IPS DF 4.7 (cell line): Measurements from ENCODE around the gene ZNF584.
"Not testable (repeated sequence)": the region's sequence is repeated elsewhere in the genome, so short reads cannot be mapped to it uniquely, and the experiment has no call there.

ENCODE experiments used
- DNase-seq: peaks from one replicate; pipeline ENCODE4 v3.0.0-alpha.2; 2013; ENCODE audit warnings: low spot score; ENCODE audit errors: extremely low read depth

ZNF584 gene

DNA sequence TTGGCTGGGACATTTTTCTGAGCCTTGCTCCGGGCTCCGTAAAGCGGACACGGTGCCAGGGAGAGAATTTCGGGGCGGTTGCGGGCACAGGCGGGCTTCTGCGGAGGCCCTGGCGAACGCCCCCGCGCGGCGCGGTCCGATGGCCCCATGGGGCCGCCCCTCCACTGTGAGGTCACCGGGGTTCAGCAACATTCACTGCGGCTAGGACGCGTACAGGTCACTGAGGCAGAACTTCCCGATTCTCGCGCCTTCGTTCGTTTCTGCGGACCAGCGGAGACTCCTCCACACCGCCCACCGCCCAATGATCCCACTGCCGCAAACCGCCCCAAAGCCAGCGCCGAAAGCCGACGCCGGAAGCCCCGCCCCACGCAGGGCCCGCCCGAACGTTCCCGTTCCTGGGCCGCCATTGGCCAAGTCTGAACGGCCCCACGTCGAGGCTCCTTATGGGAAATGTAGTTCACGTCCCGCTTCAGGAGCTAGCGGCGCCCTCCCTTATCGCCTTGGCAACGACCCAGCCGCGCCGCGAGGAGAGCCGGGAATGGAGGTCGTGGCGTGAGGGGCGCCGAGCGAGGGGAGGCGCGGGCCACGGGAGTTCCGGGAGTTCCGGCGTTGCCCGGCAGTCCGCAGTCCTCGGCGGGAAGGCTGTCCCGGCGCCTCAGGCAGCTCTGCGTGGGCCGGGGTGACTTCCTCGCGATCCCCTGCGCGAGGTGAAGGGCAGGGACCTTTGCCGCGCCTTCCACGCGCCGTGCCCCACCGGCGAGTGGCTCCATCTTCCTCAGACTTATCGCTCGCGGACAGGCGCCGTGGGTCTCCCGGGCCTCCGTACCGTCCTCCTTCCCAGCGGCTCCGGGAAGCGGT is at the start of gene ZNF584:
TSS of gene ZNF584 (plus strand) at position 498 of the 858 bp plus-strand sequence. CDS start 499 bp downstream, outside the sequence.
- DNase-seq: peak; percentile 66

GRCh38 chr19:58361900-58362271 is 46.6 kb upstream of the ZNF584 start:
- no peak for DNase-seq

- no peak for DNase-seq
These were observed 46.0 kb upstream of the ZNF584 start, which contains the start of gene ZNF497 for GRCh38 chr19:58362272-58362994. Gene ZNF497, minus strand, starts transcription at chr19:58362751. Its CDS starts 5,116 bp downstream, at chr19:58357635.

GRCh38 chr19:58364146-58364545 is 44.3 kb upstream of the ZNF584 start:
- DNase-seq: no peak

GRCh38 chr19:58366585-58367430 is 41.6 kb upstream of the ZNF584 start:
- DNase-seq: no peak

DNA sequence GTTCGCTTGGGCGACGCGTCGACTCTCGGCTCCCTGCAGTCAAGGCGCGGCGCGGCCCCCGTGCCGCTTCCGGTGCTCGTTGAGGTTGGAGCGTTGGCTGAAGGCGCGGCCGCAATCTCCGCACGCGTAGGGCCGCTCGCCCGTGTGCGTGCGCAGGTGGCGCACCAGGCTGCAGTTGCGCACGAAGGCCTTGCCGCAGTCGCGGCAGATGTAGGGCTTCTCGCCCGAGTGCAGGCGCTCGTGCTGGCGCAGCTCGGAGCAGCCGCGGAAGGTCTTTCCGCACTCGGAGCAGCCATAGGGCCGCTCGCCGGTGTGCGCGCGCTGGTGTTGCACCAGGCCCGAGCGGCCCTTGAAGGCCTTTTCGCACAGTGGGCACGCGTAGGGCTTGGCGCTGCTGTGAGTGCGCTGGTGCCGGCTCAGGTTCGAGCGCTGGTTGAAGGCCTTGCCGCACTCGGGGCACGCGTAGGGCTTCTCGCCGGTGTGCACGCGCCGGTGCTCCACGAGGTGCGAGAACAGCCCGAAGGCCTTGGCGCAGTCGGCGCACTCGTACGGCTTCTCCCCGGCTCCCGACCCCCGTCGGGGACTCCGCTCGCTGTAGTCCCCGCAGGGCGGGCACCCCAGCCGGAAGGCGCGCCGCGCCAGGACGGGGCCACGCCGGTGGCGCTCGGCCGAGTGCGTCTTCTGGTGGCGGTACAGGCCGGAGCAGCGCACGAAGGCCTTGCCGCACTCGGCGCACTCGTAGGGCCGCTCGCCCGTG is 40.6 kb upstream of the ZNF584 start:
- no peak for DNase-seq

- no peak for DNase-seq
These were observed 39.7 kb upstream of the ZNF584 start for GRCh38 chr19:58368561-58369360.

GRCh38 chr19:58372311-58373133 is 35.9 kb upstream of the ZNF584 start:
- DNase-seq: no peak

- DNase-seq: no peak
These were observed 34.2 kb upstream of the ZNF584 start for GRCh38 chr19:58374200-58374599.

- not testable (repeated sequence) for DNase-seq
These were observed 31.7 kb upstream of the ZNF584 start for GRCh38 chr19:58376724-58377123.

DNA sequence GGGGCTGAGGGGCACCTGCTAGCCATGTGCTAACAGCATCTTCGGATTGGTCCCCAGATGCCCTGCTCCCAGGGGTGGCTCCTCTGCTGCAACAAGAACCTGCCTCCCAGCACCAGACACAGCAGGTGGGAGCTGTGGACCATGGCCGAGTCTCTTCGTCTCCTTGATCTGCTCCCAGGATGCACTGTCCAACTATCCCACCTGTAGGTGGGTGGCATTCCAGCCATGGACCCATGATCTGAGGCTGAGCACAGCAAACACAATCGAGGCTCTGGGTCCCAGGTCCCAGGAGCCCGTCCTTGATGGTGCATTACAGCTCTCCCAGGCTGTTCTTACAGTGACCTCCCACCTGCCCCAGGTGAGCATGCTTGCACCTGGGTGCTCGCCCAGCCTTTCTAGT is 29.2 kb upstream of the ZNF584 start:
- DNase-seq: no peak

GRCh38 chr19:58380037-58380661 is 28.3 kb upstream of the ZNF584 start:
- DNase-seq: no peak

DNA sequence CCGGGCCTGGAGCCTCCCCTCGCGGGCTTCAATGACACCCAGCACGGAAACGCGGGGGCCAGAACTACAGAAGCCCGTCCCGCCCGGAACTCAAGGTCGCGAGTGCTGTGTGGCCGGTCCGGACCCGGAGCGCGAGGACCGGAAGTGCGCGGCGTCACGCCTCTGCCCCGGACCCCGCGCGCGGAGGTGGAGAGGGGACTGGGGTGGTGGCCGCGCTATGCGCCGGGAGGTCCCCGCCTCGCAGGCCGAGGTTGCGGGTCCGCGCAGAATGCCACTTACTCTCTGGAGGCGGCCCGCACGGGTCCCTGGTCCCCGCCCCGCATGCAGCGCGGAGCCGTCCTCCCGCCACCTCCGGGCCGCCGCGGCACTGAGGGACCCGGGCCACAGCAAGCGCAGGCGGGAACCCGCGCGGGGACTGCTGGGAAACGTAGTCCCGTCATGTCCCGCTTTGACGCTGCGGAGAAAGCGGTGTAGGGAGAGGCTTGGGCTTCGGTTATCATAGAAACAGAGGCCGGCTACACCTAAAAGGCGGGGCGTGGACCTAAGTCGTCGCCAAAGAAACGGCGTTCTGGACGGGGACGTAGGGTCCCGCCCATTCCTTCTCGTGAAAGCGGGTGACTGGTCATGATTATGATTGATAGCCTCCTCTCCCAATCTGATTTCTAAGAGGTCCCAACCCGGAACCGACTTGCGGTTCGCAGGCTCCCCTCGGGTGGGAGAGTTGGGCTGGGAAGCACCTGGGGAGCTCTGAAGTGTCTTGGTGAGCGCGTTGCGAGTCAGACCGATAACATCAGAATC is 27.6 kb upstream of the ZNF584 start, which contains the start of gene ZNF837:
TSS of gene ZNF837 (minus strand) at position 369 of the 798 bp plus-strand sequence. CDS start 11,698 bp downstream, outside the sequence.
- peak; percentile 100 for DNase-seq

GRCh38 chr19:58381460-58382212 is 26.8 kb upstream of the ZNF584 start:
- DNase-seq: no peak

GRCh38 chr19:58382997-58383603 is 25.3 kb upstream of the ZNF584 start:
- no peak for DNase-seq

DNA sequence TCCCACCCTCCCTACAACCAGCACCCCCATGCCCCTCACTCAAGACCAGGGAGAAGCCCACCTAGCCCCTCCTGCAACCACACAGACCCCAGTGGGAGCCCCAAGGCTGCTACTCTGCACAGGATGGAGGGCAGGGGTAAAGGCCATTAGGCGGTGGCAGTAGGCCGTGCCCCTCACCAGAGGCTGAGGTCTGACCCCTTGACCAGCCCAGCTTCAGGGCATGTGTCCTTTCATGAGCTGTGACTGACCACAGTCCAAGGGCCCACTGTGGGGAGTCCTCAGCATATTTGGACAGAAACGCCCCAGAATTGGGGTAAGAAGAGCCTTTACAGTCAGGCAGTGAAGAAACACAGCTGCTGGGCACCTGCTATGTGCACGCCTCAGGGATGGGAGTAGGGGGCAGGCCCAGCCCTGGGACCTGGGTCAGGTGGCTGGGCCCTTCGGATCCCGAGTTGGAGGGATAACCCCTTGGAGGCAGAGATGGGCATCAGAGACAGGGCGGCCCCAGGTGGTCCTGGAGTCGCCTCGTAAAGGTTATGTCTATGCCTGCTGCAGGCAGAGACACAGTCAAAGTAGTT is 23.0 kb upstream of the ZNF584 start:
- DNase-seq: no peak
